Gastrocnemius medialis (tissue), 4 donors: ENCODE results near the gene ACOXL. TPM values are rescaled to one million over a fixed set of nuclear protein-coding genes. Genes with fewer than 3 reads are reported as not detected.

Experiments
- ATAC-seq, 2 donors: fragments of 150-250 bp; one replicate each; pipeline ENCODE4 v1.9.1; 2016
- DNase-seq, 2 donors: peaks; one replicate each; pipeline ENCODE4 v3.0.0-alpha.2; 2019
- H3K27ac ChIP-seq, 4 donors: fragments of 200-600 bp; sonication (generic); 1 replicate in 1 of 4; 2 replicates in 3 of 4; pipeline ENCODE4 v1.5.1; 2016 to 2018; ENCODE audit warnings: mild to moderate bottlenecking in 2 of 4, moderate library complexity in 1 of 4
- H3K27me3 ChIP-seq, 3 donors: fragments of 200-600 bp; sonication (generic) in 2 of 3; 1 replicate in 1 of 3; 2 replicates in 2 of 3; pipeline versions ENCODE4 v1.5.1 to v1.6.0; 2016 to 2019; ENCODE audit warnings: mild to moderate bottlenecking in 1 of 3, moderate library complexity in 1 of 3
- H3K36me3 ChIP-seq, 2 donors: fragments of 200-600 bp; sonication (generic) in 1 of 2; one replicate each; pipeline ENCODE4 v1.5.1; 2017 to 2018
- H3K4me1 ChIP-seq, 2 donors: fragments of 200-600 bp; sonication (generic) in 1 of 2; one replicate each; pipeline ENCODE4 v1.5.1; 2016 to 2017; ENCODE audit warnings: mild to moderate bottlenecking in 2 of 2
- H3K4me3 ChIP-seq, 4 donors: fragments of 200-600 bp; sonication (generic) in 3 of 4; 1 replicate in 1 of 4; 2 replicates in 3 of 4; pipeline ENCODE4 v1.5.1; 2016 to 2019; ENCODE audit warnings: mild to moderate bottlenecking in 2 of 4
- H3K9me3 ChIP-seq, 3 donors: fragments of 200-600 bp; sonication (generic) in 2 of 3; 1 replicate in 1 of 3; 2 replicates in 2 of 3; pipeline ENCODE4 v1.5.1; 2016 to 2019
- POLR2A ChIP-seq, 2 donors: fragments of 450-650 bp; IDR thresholded peaks; one replicate each; pipeline ENCODE4 v1.6.1; 2017; ENCODE audit warnings: antibody characterized with exemption in 2 of 2, mild to moderate bottlenecking in 2 of 2, moderate library complexity in 2 of 2
- in situ Hi-C, 4 donors: fragments of 200-750 bp; cut with MboI; loops; one replicate each; pipeline versions ENCODE4 v1.15.0 to v1.8.0; 2017; ENCODE audit warnings: low sequenced_read_pairs in 4 of 4
- intact Hi-C: fragments of 100-400 bp; cut with DNase I; formaldehyde crosslinking; loops from one replicate; pipeline ENCODE4 v1.15.1; 2023; ENCODE audit warnings: low total_unique reads
- total RNA-seq, 4 donors: library from RNA; depleted of rRNA; stranded (reverse); fragments of >200 nt; gene quantifications; one replicate each; pipeline versions ENCODE4 v1.1.0 to v1.2.3, GENCODE V29; 2016
- TF ChIP-seq, protein P1 (sequence below), 5 experiments: fragments of 450-650 bp in 3 of 5; fragments of 200-600 bp in 2 of 5; sonication (generic) in 2 of 5; IDR thresholded peaks in 4 of 5; conservative IDR thresholded peaks in 1 of 5; 1 replicate in 4 of 5; 2 replicates in 1 of 5; pipeline ENCODE4 v1.5.1; 2016 to 2019; ENCODE audit warnings: antibody characterized with exemption in 5 of 5, mild to moderate bottlenecking in 3 of 5, moderate library complexity in 3 of 5

Gene ACOXL
- total RNA-seq, 4 donors from 2014 or later: not detected

DNA sequence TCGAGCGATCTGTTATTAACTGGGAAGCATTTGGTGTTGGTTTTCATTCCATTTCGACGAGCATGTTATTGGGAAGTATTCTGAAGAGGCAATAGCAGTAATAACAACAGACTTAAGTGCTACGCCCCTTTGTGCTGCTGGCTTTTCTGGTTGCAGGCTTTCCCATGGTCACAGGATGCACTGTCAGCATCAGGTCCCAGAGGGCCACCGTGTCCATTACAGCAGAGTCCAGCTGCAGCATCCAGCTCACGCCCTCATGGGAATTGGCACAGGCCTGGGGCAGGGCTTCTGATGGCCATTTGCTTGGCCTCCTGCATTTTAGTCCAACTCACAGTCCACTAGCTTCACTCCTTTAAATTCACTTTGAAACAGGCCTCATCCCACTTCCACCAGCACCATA lies 432.7 kb downstream of the ACOXL start:
- TF ChIP-seq, protein P1, sequence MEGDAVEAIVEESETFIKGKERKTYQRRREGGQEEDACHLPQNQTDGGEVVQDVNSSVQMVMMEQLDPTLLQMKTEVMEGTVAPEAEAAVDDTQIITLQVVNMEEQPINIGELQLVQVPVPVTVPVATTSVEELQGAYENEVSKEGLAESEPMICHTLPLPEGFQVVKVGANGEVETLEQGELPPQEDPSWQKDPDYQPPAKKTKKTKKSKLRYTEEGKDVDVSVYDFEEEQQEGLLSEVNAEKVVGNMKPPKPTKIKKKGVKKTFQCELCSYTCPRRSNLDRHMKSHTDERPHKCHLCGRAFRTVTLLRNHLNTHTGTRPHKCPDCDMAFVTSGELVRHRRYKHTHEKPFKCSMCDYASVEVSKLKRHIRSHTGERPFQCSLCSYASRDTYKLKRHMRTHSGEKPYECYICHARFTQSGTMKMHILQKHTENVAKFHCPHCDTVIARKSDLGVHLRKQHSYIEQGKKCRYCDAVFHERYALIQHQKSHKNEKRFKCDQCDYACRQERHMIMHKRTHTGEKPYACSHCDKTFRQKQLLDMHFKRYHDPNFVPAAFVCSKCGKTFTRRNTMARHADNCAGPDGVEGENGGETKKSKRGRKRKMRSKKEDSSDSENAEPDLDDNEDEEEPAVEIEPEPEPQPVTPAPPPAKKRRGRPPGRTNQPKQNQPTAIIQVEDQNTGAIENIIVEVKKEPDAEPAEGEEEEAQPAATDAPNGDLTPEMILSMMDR (IDR thresholded peaks at IDR 0.05 in 4 of 5, conservative IDR thresholded peaks at IDR 0.05 in 1 of 5): no peak
- TF ChIP-seq POLR2A (IDR thresholded peaks at IDR 0.05): no peak
- DNase-seq: peak in 1 of 2 donors; percentile 41
- Histone ChIP-seq H3K4me1 (peaks cover 26 to 54% of the 10 kb centered on the region in 2 donors), H3K27me3 (no peaks in the 10 kb centered on the region), H3K36me3 (peaks cover 0 to 11% of the 10 kb centered on the region in 2 donors), H3K27ac (no peak overlapping the region), H3K4me3 (no peak overlapping the region), H3K9me3 (no peaks in the 10 kb centered on the region)
- intact Hi-C loops (no loop called here), in situ Hi-C loops (no loop called here)
- no peak for ATAC-seq

DNA sequence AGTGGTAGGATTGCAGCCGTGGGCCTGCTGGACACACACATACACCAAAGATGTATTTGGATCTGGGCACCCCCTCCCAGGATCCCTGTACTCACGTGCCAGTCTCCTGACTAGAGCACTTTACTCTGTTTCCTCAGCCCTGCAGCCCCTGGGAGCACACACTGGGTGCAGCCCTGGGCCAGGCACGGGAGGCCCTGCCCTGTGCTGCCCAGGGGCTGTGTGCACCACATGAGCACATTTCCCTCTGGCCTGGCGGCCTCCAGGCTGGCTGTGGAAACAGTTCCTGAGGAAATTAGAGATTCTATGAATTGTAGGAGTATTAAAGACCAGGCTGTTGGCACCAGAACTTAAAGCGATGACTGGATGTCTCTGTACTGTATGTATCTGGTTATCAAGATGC lies 433.7 kb downstream of the ACOXL start:
- DNase-seq: no peak
- no peak for ATAC-seq
- no peaks in the 10 kb centered on the region for H3K9me3 ChIP-seq
- no peak overlapping the region for H3K4me3 ChIP-seq
- peaks cover 16 to 44% of the 10 kb centered on the region in 2 donors for H3K4me1 ChIP-seq
- no peak for TF ChIP-seq POLR2A (IDR thresholded peaks at IDR 0.05)
- TF ChIP-seq, protein P1 (IDR thresholded peaks at IDR 0.05 in 4 of 5, conservative IDR thresholded peaks at IDR 0.05 in 1 of 5): no peak
- intact Hi-C loops: no loop called here
- H3K27ac ChIP-seq: no peak overlapping the region
- H3K27me3 ChIP-seq: no peaks in the 10 kb centered on the region
- peaks cover 0 to 11% of the 10 kb centered on the region in 2 donors for H3K36me3 ChIP-seq
- in situ Hi-C loops: no loop called here

DNA sequence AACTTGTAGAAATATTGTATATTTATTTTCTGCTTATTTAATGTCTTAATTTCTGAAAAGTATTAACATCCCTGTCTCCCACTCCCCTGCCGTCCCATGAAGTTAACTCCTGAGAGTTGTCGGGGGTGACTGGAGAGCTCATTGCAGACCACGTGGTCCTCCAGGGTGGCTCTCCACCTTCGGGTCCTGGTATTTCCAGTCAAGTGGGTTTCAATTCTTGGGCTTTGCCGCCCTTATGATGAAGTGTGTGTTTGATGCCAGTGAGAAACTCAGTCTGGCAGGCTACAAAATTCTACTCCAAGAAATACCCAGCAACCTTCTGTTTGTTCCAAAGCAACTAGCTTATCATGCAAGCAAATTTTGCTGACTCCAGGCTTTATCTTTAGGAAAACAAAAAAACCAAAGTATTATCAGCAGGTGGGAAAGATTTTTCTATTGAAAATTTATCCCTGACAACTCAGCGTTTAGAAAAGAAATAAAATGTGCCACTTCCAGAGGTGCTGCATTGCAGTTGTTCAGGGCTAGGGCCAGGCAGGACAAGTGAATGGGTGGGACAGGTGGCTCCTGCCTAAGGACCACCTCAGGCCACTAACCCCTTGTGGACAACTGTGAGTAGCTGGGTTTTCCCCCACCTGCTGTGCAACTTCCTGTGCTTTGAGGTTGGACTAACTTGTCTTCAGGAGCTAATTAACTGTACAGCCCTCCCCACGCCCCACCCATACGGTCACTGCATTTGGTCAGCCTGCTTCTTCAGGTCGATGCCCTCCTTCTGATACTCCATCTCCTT lies 434.9 kb downstream of the ACOXL start:
- Histone ChIP-seq H3K36me3 (peaks cover 0 to 11% of the 10 kb centered on the region in 2 donors), H3K27me3 (no peaks in the 10 kb centered on the region), H3K9me3 (no peaks in the 10 kb centered on the region), H3K27ac (no peak overlapping the region), H3K4me1 (peaks cover 8 to 33% of the 10 kb centered on the region in 2 donors), H3K4me3 (no peak overlapping the region)
- TF ChIP-seq, protein P1 (IDR thresholded peaks at IDR 0.05 in 4 of 5, conservative IDR thresholded peaks at IDR 0.05 in 1 of 5): no peak
- TF ChIP-seq POLR2A (IDR thresholded peaks at IDR 0.05): no peak
- ATAC-seq (no peak), DNase-seq (no peak)
- intact Hi-C loops: no loop called here
- in situ Hi-C loops: no loop called here

DNA sequence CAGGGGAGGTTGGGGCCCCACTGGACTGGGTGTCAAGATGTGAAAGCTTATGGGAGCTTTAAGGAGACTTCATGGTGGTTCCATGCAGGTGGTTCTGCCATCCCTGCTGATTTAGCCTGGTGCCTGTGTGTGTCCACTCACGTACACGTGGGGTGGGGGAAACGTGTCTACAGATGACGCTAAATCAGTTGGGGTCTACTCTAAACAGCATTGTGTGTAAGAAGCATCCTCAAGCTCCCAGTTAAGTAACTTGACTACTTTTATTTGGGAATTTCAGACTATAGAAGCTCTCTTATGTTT lies 435.4 kb downstream of the ACOXL start:
- peaks cover 0 to 11% of the 10 kb centered on the region in 2 donors for H3K36me3 ChIP-seq
- in situ Hi-C loops (no loop called here), intact Hi-C loops (loop anchor here (2.0 kb wide), 1 partner anchor 47 kb away; the partner anchor contains the start of gene BCL2L11)
- no peak for ATAC-seq
- DNase-seq: no peak
- no peaks in the 10 kb centered on the region for H3K9me3 ChIP-seq
- no peak overlapping the region for H3K27ac ChIP-seq
- H3K4me3 ChIP-seq: no peak overlapping the region
- no peaks in the 10 kb centered on the region for H3K27me3 ChIP-seq
- peaks cover 8 to 29% of the 10 kb centered on the region in 2 donors for H3K4me1 ChIP-seq
- TF ChIP-seq POLR2A (IDR thresholded peaks at IDR 0.05): no peak
- TF ChIP-seq, protein P1 (IDR thresholded peaks at IDR 0.05 in 4 of 5, conservative IDR thresholded peaks at IDR 0.05 in 1 of 5): no peak

Other genes starting within 250 kb of the ACOXL start
- gene RGPD6, start 155.4 kb upstream of the ACOXL start, total RNA-seq: 10 to 100 TPM; 20.3 to 33.2 (median 26.9) TPM
- under 1 TPM in 2 of 4 donors, not detected in 2; 0.27 to 0.59 TPM for gene BUB1, start 54.5 kb upstream of the ACOXL start, total RNA-seq